NOMO-1 treated with dmso at 0.1 percent for 144 hours (cell line): Measurements from ENCODE around the gene TMEM184B.

Experiments used
- DNase-seq: peaks from one replicate; lab custom pipeline; 2025; ENCODE audit not compliant: unreplicated experiment; lab: John Stamatoyannopoulos, UW

The TMEM184B gene

DNA sequence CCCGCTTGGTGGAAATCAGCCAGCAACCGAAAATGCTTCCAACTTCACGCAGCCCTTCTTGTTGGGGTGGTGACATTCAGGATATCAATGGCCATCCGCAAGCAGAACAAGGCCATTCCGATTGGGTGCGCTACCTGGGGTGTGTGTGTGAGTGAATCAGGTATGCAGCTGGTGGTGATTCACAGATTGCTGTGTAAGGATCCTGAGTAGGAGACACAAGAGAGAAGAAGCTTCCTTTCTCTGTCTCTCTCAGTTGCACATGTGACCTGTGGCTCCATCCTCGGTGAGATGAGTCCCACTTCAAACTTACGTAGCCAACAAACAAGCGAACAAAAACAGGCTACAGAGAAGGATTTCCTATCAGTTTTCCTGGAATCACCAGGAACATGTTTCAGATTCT lies 9.6 kb upstream of the TMEM184B start:
- DNase-seq = no peak

DNA sequence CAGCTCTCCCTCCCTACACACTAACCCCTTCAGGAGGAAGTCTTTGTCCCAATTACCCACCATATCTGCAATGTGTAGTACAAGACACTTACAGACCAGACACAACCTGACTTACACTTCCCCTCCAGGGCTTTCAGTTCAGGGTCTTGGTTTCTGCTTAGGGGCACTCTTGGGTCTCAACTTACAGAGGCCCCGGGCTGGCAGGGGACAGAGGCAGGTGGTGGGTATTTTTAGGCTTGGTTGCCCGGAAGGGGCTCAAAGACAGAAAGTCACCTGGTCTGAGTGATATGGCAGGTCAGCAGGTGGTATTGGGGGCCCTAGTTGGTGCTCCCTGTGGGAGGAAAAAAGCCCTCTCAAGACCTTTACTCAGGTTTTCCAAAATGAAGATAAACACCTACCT lies 3.4 kb upstream of the TMEM184B start:
- no peak for DNase-seq

DNA sequence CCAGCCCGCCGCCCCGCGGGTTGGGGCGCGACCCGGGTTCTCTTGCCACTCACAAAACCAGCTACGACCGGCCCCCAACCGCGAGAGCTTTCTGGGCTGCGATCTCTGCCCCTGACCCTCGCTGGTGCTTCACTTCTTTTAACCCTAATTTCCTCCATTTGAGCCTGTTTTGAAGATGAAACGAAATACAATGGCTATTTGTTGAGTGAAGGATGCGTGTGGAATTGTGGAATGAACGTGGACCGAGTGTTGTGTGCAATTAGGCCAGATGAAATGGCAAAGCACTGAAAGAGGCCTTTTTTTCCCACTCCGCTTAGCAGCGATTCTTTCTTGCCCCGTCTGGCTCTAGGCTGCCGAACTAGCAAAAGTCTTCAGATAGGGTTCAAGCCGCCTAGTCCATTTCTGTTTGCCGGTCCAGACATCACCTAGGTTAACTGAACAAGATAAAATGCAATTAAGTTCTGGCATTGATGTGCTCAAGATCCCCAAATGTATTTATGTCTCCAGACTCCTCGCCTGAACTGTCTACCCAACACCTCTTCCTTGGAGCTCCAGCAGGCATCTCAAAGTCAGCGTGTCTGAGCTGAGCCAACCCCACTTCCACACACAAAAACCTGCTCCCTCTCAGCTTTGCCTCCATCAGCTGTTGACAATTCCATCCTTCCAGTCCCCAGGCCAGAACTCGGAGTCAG lies 471 bp upstream of the TMEM184B start:
- DNase-seq = no peak

DNA sequence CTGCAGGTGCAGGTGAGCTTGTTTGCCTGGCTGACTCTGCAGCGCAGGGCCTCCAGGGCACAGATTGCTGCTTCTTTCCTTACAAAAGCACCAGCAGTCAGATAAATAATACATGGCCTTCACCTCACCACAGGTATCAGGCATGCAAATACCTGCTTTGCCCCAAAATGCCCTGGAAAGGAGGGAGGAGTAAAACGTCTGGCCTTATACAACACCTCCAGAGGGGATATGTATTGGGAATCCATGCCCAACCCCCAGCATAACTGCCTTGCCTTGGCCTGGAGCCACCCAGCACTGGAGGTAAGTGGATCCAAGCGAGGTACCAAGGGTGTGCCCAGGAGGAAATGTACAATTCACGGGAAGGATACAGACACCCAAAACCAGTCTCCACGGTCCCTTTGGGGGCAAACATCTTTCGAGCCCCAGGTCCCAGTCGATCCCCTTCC lies 860 bp downstream of the TMEM184B start:
- DNase-seq = no peak

DNA sequence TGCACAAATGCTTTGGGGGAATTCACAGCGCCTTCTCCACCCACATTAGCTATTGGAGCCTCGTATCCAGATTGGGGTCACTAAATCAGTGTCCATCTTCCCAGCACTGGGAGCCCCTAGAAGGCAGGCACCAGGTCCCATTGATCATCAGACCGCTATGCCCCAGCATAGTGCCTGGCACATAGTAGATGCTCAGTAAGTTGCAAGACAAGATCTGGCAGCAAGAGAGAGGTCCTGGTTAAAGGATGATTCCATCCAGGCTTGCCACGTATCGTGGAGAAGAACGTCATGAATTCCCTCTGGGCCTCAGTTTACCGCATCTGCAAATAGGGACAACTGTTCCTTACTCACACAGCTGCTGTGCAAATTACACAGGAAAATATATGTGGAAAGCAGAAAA lies 1.7 kb downstream of the TMEM184B start:
- no peak for DNase-seq

DNA sequence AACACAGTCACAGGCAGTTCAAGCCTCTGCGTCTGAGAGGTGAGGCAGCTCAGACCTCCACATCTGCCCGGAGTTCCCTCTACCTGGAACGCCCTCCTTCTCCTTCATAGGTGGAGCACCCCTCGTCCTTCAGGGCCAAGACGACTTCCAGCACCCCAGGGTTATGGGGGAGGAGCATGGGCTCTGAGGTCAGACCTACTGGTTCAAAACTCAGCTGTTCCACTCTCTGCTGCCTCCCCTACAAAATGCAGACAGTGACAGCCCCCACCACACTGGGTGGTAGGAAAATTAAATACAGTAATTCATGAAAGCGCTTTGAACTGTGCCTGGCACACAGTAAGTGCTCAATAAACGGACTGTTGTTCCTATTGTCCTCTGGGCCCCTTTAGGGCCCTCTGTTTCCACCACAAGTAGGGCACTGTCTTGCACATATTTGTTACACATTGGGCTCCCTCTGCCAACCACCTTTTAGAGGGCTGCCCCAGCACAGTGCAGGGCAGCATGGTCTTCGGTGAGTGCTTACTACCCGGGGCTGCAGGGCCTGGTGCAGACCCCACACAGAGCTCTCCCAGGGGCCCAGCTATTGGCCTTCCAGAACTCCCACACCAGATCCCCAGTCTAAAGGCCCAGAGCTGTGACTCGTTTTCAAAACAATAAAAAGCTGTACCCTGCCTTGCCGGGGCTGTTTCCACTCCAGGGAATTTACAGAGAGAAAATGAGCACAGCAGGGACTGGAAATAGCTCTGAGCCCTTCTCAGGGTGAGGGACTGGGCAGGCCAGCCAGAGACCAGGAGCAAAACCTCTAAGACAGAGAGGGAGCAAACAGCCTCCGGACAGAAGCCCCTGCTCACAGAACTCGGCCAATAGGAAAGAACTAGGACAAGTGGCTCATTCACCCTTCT lies 2.5 kb downstream of the TMEM184B start:
- no peak for DNase-seq

DNA sequence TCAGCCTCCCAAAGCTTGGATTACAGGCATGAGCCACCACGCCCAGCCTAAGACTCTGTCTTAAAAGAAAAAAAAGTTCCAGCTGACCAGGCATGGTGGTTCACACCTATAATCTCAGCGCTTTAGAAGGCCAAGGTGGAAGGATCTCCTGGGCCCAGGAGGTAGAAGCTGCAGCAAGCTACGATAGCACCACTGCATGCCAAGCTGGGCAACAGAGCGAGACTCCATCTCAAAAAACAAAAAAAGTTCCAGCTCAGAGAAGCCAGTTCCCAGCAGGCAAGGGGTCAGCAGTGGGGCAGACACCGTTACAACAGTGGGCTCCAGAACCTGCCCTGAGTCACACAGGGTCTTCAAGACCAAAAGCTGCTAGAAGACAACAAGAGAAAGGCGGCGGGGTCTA lies 3.3 kb downstream of the TMEM184B start:
- no peak for DNase-seq

DNA sequence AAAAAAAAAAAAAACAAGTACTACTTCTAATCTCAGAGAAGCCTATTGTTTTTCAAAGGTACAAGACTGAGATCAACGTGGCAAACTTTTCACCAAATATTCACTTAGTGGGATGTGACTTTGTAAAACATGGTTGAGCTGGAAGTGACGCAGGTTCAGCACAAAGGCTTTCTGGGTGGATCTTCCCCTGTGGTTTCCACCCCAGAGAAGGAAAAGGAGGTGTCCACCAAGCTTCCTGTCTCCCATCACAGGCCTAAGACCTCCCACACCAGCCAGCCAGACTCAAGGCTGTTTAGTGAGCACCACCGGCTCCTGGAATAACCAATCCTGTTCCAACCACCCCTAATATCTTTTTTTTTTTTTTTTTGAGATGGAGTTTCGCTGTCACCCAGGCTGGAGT lies 5.7 kb downstream of the TMEM184B start:
- DNase-seq = no peak

DNA sequence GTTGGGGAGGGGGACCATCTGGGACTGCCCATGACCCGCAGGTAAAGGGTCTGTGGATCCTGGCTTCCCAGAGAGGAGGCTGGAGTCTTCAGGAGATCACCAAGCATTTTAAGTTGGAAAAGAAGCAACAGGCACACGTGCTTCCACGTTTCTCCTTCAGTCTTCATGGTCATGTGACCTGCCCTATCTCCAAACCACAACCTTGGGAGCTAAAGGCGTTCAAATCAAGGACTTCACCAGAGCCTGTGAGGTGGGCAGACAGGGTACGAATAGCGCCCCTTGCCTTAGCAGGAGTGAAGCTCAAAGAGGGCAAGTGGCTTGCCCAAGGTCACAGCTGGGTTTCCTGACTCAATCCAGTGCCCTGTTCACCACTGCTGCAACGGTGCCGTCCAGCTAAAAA lies 6.7 kb downstream of the TMEM184B start:
- no peak for DNase-seq

DNA sequence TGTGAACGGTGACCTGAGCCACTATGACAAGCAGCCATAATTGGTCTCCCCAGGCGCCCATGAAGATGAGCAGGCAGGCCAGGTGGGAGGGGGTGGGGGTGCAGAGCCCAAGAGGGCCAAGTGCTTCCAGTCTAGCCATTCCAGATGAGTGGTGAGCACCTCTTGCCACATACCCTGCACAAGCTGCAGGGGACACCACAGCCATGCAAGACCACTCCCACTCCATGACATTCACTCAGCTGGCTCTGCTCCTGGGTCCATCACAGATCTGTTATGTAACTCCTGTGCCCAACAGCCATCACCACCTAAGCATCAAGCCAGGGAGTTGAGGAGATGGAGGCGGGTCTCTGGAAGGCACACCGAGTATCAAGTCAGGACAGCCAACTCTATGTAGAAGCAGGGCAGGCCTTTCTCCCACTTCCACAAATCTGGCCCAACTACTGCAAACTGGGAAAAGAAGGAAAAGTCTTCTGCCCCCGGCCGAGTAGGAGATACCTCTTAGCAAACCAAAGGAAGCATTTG lies 8.4 kb downstream of the TMEM184B start:
- DNase-seq = no peak

DNA sequence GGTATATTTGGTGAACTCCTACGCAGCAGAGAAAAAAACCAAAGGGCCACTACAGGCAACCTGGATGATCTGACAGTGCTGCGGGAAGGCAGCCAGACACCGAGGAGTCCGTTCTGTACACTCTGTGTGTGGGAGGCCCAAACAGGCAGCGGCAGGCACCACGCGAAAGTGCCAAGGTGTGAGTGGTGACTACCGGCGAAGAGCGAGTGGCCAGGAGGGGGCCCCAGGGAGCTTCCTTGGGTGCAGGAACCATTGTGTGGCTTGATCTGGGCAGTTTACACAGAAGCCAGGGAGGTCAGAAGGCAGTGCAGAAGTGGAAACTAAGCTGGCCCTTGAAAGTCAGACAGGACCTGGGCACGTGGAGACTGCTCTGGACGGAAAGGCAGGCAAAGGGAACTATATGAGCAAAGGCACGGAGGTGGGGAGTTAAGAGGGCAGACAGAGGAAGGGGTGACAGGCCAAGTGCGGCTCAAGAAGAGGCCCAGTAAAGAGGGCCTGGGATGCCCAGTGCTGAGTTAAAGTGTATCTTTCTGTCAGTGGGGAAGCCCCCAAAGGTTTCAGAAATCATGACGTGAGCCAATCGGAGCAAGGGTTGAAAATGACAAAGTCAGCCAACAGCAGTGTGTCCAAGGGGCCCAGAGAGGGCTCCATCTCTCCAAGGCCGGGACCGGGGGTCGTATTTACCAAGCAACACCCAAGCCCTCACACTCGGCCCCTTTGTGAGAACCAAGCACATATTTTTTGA lies 10.6 kb downstream of the TMEM184B start:
- no peak for DNase-seq

DNA sequence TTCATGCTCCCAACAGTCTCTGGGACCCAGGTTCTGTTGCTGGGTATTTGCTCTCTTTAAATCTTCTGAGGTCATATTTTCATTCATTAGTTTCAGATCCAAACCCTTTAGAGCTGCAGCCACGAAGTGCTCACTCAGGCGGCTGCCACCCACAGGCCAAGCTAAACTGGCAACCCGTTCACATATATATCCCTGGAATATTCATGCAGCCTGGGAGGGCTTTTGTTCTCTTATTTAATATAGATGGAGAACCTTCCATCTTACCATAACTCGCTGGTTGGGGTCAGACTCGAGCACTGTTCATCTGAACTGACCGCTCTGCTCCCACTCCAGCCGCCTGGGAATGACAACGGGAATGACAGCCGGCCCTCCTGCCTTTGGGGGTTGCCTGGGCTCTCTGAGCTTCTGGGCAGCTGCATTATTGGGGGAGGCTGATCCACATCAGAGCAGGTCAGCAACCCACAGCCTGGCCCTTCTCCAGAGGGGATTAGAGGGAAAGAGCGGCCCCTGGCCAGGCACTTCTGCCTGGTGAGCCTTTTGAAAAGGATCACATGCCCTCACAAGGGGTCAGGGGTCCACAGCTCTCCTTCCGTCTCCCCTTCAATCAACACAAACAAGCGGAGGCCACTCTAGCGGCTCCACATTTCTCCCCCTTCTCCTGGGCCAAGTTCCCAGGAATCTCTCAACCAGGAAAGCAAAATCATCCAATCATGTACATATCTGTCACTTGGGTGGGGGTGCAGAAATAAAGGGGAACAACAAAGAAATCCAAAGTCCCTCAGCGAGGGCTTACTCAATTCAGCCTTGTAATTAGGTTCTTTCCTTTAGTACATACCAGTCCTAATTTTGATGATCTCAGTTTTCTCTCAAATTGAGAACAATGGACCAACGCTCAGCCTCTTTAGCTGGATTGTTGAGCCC lies 11.8 kb downstream of the TMEM184B start:
- DNase-seq = no peak

DNA sequence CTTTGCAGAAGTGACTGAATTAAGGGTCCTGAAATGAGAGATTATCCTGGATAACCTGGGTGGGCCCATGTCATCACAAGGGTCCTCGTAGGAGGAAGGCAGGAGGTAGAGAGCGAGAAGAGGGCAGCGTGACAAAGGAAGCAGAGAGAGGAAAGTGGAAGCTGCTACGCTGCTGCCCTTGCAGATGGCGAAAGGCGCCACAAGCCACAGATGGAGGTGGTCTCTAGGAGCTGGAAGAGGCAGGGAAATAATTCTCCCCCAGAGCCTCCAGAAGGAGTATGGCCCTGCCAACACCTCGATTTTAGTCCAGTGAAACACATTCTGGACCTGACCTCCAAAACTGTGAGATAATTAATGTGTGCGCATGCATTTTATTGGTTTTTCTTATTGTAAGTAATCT lies 13.4 kb downstream of the TMEM184B start:
- DNase-seq = no peak

DNA sequence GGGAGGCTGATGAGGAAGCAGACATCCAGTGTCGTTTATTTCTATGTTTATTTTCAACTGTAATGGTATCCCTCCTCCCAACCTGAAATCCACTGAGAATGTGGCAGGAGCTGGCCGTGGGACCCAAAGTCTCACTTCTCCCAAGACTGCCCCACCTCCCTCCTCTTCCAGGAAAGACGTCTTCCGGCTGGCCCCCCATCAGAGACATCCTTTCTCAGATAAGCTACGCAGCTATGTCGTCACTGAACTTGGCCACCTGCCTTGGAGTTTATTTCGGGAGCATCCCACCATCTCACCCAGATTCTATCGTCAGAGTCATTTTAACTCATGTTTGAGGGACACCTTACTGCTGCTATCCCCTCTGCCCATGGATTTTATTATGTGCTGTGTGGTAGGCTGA lies 13.9 kb downstream of the TMEM184B start:
- DNase-seq = no peak

DNA sequence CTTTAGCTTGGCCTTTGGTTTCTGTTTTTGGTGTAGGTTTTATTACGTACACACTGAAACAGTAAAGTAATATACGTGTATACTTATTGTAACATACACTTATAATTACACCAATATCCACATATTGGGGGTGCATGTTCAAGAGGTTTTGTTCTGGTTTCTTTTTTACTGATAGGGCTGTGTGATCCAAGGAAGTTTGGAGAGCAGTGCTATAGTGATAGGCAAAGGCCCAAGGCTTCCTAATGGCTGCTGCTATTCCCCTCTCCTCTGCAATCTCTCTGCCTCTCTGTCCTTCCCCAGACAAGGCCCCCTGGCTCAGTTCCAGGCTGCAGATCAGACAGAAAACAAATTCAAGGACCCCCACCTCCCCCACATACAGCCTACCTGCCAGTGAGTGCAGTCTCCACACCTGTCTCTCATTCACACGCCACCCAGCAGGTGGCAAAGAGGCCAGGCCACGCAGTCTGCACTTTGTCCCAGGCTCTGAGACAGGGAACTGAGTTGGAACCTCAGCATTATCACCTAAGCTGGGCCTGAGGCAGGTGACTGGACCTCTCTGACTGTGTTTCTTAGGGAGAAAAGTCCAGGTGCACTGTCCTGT lies 15.1 kb downstream of the TMEM184B start:
- DNase-seq = no peak

DNA sequence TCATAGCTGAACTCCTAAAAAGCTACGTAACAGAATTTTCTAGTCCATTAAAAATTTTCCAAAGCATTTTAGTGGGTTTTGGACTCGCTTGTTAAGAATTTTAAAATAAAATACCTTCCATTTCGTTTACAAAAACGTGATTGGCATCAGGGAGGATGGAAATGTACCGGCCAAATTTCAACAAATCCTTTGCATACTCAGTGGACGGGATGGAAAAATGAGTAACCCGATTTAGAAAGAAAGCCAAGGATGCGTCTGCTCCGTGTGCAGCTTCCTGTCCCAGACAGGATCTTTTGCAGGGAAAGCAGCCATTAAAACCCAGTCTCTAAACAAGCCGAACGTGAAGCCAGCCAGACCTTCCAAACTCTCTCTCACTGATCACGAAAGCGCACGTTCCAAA lies 15.6 kb downstream of the TMEM184B start:
- DNase-seq = no peak

DNA sequence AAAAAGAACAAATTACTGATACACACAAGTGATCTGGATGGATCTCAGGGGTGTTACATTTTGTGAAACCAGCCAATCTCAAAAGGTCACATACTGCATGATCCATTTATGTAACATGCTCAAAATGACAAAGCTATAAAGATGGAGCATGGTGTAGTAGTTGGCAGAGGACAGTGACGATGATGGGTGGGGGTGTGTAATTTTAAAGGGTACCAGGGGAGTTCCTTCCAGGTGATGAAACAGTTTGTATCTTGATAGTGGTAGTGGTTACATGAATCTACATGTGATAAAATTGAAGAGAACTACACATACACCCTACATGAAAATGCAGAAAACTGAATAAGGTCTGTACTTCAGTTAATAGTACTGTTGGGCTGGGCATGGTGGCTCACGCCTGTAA lies 17.1 kb downstream of the TMEM184B start:
- DNase-seq = no peak

DNA sequence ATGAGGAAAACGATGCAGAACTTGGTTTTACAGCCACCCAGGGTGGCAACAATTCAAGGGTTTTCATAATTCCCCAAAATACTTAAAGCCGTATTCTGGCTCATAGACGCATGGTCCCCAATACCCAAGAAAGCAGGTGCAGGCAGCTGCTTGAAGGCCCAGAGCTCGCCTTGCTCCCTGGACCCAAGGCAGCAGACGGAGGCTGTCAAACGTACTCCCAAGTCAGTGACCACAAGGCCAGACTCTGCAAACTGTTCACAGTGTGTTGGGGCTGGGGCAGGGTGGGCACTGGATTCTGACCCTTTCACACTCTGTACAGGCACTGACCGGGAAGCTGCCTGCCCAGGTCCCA lies 21.5 kb downstream of the TMEM184B start:
- no peak for DNase-seq

DNA sequence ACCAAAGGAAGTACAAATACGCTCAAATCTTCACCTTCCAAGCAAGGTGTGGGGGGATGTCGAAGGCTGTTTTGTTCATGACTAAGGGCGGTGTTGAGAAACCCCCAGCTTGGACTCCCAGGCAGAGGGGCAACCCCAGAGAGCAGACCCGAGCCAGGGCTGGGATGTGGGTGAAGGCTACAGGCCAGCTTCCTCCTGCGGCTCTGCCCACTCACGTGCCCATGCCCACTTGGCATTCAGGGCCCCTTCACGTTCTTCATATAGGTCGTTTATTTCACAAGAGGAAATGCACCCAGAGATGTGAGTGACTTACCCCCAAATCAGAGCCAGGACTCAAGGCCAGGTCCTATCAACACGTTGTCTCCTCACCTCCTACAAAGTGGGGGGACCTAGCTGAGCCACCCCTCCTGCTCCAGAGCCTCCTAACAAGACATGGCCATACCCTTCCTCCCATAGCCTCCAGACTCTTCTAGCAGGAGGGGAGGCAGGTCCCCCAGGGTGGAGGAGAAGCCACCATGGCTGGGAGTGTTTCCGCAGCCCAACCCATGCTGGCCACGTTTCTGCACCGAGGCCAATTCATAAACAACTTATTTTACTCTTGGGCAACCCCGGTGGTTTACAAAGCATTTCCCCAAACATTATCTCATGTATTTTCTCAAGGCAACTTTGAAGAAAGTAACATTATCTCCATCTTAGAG lies 22.0 kb downstream of the TMEM184B start:
- no peak for DNase-seq
